Brain microvascular endothelial cell (primary cell): ENCODE results near the gene CD53.

Source experiments
- DNase-seq: peaks from one replicate; pipeline ENCODE4 v3.0.0-alpha.2; 2020
- H3K27ac ChIP-seq: fragments of 250-450 bp; sonication (Bioruptor Pico); 2 replicates; pipeline ENCODE4 v1.5.1; 2020; ENCODE audit warnings: mild to moderate bottlenecking, moderate library complexity
- H3K27me3 ChIP-seq: fragments of 250-450 bp; sonication (Bioruptor Pico); replicated peaks from 2 replicates; pipeline ENCODE4 v1.5.1; 2020; ENCODE audit warnings: mild to moderate bottlenecking
- H3K36me3 ChIP-seq: fragments of 250-450 bp; sonication (Bioruptor Pico); replicated peaks from 2 replicates; pipeline ENCODE4 v1.5.1; 2020; ENCODE audit warnings: mild to moderate bottlenecking
- H3K4me3 ChIP-seq: 2 replicates; pipeline ENCODE4 v1.5.1; 2011; ENCODE audit warnings: low read depth, mild to moderate bottlenecking, control low read depth, low read length, moderate library complexity
- in situ Hi-C: cut with HindIII; loops from 2 replicates; pipeline ENCODE4 v1.10.0; 2017; ENCODE audit warnings: low sequenced_read_pairs, low pct_ligation_motif_present
- TF ChIP-seq, protein P1 (sequence below): IDR thresholded peaks from 2 replicates; pipeline ENCODE4 v1.5.1; 2011; ENCODE audit warnings: low read depth, mild to moderate bottlenecking, moderate library complexity, low read length, control low read depth, inconsistent platforms; ENCODE audit errors: missing control alignments

Gene CD53

DNA sequence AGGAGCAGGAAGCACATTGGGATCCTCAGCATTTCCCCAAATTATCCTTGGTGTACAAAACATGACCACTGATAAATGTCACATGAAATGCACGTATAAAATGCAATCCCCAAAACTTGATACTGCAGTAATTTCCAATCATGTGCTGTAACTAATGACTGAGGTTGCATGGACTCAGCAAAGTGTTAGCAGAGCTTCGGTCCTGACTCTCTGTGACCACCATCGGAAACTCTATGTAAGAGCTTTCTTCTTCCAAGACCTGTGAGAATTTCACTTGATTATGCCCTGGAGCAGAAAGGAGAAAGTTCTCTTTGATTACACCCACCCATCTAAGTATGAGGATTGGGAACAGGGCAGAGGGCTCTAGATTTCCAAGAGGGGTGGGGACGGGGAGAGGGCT lies 908 bp downstream of the CD53 start:
- TF ChIP-seq, protein P1, sequence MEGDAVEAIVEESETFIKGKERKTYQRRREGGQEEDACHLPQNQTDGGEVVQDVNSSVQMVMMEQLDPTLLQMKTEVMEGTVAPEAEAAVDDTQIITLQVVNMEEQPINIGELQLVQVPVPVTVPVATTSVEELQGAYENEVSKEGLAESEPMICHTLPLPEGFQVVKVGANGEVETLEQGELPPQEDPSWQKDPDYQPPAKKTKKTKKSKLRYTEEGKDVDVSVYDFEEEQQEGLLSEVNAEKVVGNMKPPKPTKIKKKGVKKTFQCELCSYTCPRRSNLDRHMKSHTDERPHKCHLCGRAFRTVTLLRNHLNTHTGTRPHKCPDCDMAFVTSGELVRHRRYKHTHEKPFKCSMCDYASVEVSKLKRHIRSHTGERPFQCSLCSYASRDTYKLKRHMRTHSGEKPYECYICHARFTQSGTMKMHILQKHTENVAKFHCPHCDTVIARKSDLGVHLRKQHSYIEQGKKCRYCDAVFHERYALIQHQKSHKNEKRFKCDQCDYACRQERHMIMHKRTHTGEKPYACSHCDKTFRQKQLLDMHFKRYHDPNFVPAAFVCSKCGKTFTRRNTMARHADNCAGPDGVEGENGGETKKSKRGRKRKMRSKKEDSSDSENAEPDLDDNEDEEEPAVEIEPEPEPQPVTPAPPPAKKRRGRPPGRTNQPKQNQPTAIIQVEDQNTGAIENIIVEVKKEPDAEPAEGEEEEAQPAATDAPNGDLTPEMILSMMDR: no peak
- in situ Hi-C loops: no loop called here
- DNase-seq: no peak
- Histone ChIP-seq H3K27ac (no peak overlapping the region), H3K36me3 (no peaks in the 10 kb centered on the region), H3K27me3 (no peaks in the 10 kb centered on the region), H3K4me3 (no peak overlapping the region)

DNA sequence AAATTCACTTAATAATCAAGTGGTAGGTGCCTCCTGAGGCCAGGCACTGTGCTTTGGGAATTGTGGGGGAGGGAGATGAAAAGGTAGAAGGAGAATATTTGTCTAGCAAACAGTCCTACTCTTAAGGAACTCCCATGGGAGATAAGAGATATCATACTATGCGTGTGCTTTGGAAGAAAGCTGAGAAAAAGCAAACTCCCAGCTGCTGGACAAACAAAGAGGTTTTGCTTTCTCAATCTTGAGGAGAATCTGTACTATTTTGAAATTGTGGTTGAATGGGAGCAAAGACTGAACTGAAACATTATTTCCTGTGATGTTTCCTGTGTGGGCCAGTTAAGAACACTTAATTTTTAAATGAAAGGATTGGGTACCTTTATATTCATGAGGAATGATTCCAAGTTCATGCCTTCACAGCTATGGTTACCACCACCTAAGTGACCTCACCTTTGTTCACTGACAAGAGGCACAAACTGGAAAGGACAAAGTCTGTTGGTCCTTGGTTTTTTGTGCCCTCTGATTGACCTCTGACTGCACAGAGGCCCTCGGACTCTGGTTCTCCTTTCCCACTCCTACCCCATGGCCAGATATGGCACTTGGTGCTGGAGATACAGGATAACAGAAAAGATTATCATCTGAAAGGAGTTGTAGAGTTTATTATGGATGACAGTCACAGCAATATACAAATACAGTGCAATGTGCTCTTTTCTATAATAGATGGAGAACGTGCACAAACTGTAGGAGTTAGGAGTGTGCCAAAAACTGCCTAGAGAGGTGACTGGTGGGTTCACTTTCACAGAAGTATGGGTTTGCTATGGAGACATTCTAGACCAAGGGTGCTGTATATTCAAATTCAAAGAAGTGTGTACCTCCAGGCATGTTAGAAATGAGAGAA lies 1.6 kb downstream of the CD53 start:
- no peak for DNase-seq
- in situ Hi-C loops: no loop called here
- Histone ChIP-seq H3K4me3 (no peak overlapping the region), H3K27me3 (no peaks in the 10 kb centered on the region), H3K27ac (no peak overlapping the region), H3K36me3 (no peaks in the 10 kb centered on the region)
- TF ChIP-seq, protein P1: no peak

DNA sequence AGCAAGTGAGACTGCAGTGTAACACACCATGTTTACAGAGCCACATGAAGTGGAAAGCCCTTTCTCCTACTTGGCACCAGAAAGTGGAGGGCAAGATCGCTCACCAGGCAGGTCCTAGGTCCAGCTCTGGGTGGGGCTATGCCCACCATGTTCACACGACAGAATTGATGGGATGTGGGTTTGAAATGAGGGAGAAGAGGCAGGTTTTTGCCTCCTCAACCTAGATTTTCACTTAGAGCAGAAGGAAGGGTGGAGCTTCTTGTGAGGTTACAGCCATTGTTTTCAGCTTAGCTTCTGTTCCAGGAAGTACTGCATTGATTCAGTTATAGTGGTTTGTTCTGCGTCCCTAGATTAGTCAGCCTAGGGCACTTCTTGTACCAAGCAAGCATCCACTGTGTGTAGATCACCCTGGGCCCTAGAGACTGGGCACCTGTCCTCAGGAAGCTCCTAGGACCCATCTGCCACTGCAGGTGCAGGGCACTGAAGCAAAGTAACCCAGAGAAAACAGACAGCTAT lies 2.3 kb downstream of the CD53 start:
- H3K4me3 ChIP-seq: no peak overlapping the region
- no peaks in the 10 kb centered on the region for H3K27me3 ChIP-seq
- DNase-seq: no peak
- TF ChIP-seq, protein P1: no peak
- no peak overlapping the region for H3K27ac ChIP-seq
- in situ Hi-C loops: no loop called here
- H3K36me3 ChIP-seq: no peaks in the 10 kb centered on the region

DNA sequence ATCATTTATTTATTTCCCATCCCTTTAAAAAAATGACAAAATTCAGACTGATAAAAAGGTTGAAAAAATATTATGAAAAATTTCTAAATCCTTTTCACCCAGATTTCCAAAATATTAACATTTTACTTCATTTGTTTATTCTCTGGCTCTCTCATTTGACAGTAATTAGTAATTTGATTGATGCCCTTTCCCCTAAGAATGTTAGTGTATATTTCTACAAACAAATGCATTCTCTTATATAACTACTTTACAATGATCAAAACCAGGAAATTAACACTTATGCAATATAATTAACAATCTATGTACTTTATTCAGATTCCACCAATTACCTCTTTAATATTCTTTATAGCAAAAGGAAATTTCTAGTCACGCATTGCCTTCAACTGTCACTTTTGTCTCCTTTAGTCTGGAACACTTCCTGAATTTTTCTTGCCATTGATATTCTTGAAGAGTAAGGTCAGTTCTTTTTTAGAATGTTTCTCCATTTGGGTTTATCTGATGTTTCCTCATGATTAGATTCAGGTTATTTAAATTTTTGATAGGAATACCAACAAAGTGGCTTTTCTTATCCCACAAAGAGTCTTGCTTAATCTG lies 3.9 kb downstream of the CD53 start:
- Histone ChIP-seq H3K4me3 (no peak overlapping the region), H3K27me3 (no peaks in the 10 kb centered on the region), H3K27ac (no peak overlapping the region), H3K36me3 (no peaks in the 10 kb centered on the region)
- DNase-seq: no peak
- in situ Hi-C loops: no loop called here
- TF ChIP-seq, protein P1: no peak

DNA sequence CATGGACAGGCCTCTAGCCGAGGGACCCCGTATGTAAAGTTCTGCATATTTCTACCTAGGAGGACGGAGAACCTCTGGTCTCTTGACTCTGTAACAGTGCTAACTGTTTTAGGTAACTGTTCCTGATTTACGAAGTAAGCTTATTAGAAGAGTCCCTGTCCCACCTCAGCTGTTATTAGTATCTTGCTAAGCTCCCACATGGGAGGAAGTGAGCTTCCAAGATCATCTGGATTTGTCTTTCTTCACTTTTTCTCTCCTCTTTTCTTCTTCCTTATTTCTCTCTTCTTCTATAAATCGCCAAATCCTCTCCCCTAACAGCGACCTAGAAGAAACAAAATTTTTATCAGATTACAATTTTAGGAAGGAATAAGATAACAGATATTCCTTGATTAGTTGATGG lies 4.4 kb downstream of the CD53 start:
- H3K27ac ChIP-seq: no peak overlapping the region
- in situ Hi-C loops: no loop called here
- H3K4me3 ChIP-seq: no peak overlapping the region

More for the DNA sequence above, 4.4 kb downstream of the CD53 start:
- no peak for DNase-seq
- TF ChIP-seq, protein P1: no peak
- H3K36me3 ChIP-seq: no peaks in the 10 kb centered on the region
- H3K27me3 ChIP-seq: no peaks in the 10 kb centered on the region
